Fibroblast of peridontal ligament (primary cell): ENCODE data around the gene ACSL5.
"Not testable (repeated sequence)": the region's sequence is repeated elsewhere in the genome, so short reads cannot be mapped to it uniquely, and the experiment has no call there.

Experiments
- DNase-seq: peaks from one replicate; pipeline ENCODE4 v3.0.0-alpha.2; 2010; ENCODE audit errors: extremely low read depth

The ACSL5 gene

GRCh38 chr10:112461029-112461887 is 87.3 kb downstream of the ACSL5 start:
- peak; percentile 70 for DNase-seq

DNA sequence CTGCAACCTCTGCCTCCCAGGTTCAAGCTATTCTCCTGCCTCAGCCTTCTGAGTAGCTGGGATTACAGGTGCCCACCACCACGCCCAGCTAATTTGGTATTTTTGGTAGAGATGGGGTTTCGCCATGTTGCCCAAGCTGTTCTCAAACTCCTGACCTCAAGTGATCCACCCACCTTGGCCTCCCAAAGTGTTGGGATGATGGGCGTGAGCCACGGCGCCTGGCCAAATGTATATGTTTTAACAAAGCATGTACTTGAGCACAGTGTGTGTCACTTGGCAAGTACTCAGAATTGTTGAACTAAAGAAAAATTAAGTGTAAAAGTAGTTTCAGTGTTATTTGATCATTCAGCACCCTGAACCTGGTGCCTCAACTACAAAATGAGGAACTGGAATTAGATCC is 90.2 kb downstream of the ACSL5 start:
- not testable (repeated sequence) for DNase-seq

DNA sequence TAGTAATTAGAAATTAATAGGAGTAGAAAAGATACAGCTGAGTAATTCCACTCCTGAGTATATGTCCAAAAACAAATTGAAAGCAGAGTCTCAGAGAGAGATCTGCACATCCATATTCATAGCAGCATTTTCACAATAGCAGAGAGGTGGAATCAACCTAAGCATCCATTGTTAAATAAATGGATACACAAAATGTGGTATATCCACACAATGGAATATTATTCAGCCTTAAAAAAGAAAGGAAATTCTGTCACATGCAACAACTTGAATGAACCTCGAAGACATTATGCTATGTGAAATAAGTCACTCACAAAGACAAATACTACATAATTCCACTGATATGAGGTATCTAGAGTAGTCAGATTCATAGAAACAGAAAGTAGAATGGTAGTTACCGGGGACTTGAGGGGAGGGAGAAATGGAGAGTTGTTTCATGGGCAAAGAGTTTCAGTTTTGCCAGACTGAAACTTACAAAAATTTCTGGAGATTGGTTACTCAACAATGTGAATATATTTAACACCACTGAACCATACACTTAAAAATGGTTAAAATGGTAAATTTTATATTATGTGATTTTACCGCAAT is 91.5 kb downstream of the ACSL5 start:
- DNase-seq = no peak

GRCh38 chr10:112466802-112467201 is 92.9 kb downstream of the ACSL5 start:
- no peak for DNase-seq

GRCh38 chr10:112467541-112468075 is 93.7 kb downstream of the ACSL5 start:
- DNase-seq = no peak

DNA sequence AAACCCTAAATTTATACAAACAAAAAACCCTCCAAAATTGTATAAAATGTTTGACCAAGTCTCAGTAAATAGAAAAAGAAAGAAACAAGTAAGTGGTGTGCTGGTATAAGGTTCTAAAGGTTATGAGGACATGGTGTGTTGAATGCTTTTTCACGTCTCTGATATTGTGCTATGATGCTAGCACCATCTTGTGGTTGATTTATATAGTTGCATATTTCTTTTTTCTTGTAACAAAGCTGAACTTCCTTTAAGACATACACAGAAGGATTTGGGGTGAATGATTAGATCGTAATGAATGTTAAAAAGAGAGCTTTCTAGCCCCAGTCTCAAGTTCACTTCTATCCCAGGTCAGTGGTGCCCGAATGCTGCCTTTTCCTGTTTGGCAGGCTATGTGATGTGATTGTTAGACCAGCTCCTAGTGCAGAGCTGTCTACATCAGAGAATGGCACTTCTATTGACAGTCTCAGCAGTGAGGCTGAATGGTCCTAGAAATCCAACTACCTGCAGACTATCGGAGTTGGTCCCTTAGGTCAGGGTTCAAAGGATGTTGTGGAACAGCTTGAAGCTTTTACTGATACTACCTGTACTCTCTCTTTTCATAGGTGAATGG is 98.1 kb downstream of the ACSL5 start:
- peak; percentile 76 for DNase-seq

DNA sequence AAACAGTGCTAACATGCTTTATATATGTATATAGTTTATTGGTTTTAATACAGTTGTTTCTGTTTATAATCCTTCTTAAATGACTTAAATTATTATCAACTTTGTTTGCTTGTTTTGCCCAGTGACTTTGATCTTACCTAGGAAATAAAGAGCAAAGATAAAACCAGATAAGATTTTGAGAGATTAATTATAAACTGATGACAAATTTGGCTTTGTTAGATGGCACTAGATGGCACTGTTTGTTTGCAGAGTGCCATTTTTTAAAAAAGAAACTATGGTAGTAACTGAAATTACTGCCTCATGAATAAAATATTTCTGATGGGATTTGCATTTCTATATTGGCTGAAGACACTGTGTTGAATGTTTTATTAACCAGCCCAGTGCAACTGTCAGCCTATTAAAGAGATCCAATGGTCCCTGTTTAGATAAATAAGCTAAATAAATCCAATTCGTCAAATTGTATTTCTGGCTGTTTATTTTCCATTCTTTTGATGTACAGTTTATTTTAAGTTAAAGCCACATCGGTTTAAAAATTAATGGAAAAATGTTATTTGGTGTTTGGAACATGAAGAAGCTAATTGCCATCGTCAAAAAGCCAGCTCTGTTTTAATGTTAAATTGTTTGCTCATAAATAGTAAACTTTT is 101.8 kb downstream of the ACSL5 start:
- DNase-seq = peak; percentile 61
